NCI-H1417 treated with DMSO at 0.1 percent for 48 hours (cell line): Measurements from ENCODE around the gene NDUFV1.
"Not testable (repeated sequence)": the region's sequence is repeated elsewhere in the genome, so short reads cannot be mapped to it uniquely, and the experiment has no call there.

Experiments used
- DNase-seq: peaks from one replicate; lab custom pipeline; 2025; lab: John Stamatoyannopoulos, UW

Gene NDUFV1

GRCh38 chr11:67606492-67607295 lies at the start of gene NDUFV1:
Gene NDUFV1, plus strand, starts transcription at chr11:67606936. Its CDS starts 69 bp downstream, at chr11:67607005.
- peak; percentile 83 for DNase-seq

- DNase-seq = no peak
Measured at GRCh38 chr11:67558084-67558772, 48.5 kb upstream of the NDUFV1 start.

- no peak for DNase-seq
Measured at GRCh38 chr11:67561971-67562619, 44.6 kb upstream of the NDUFV1 start.

- no peak for DNase-seq
Measured at GRCh38 chr11:67562963-67563704, 43.6 kb upstream of the NDUFV1 start.

DNA sequence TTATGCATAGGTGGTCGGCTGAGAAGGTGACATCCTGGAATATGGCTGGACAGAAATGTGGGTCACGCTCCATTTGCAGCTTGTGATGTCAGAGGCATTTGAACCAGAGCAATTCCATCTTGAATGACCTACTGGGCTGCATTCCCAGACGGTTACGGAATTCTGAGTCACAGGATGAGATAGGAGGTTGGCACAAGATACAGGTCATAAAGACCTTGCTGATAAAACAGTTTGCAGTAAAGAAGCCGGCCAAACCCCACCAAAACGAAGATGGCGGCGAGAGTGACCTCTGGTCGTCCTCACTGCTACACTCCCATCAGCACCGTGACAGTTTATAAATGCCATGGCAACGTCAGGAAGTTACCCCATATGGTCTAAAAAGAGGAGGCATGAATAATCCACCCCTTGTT lies 43.0 kb upstream of the NDUFV1 start:
- not testable (repeated sequence) for DNase-seq

DNA sequence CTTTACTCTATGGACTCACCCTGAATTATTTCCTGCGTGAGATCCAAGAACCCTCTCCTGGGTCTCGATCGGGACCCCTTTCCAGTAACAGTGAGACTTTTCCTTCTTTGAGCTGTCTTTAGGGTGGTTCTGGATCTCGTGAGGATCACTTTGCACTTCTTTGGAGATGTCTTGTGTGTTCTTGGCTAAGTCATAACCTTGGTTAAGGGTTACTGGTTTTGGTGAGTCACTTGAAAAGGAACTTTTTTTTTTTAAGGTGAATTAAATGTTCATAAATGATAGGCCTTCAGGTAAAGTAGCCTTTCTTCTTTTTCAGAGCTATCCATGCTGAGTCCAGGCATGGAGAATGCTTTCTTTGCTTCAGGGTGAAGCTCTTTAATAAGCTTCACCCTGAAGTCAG lies 42.5 kb upstream of the NDUFV1 start:
- DNase-seq = no peak

- no peak for DNase-seq
Measured at GRCh38 chr11:67571443-67571842, 35.3 kb upstream of the NDUFV1 start.

DNA sequence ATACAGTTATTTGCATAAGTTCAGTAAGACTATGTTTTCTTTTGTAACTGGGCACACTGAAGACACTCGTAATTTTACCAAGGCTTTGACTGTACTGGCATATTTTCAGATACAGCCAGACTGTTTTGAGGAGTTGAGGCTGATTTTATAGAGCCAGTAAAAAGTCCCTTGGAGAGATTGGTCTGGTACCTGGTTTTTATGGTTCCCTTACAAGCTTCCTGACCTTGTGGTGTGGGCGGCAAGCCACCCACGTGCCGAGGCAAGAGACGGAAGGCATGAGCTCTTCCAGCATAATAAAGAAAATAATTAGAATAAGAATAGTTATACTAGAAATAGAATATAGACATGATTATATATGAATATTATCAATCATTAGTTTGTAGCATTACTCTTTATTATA lies 34.4 kb upstream of the NDUFV1 start:
- no peak for DNase-seq

DNA sequence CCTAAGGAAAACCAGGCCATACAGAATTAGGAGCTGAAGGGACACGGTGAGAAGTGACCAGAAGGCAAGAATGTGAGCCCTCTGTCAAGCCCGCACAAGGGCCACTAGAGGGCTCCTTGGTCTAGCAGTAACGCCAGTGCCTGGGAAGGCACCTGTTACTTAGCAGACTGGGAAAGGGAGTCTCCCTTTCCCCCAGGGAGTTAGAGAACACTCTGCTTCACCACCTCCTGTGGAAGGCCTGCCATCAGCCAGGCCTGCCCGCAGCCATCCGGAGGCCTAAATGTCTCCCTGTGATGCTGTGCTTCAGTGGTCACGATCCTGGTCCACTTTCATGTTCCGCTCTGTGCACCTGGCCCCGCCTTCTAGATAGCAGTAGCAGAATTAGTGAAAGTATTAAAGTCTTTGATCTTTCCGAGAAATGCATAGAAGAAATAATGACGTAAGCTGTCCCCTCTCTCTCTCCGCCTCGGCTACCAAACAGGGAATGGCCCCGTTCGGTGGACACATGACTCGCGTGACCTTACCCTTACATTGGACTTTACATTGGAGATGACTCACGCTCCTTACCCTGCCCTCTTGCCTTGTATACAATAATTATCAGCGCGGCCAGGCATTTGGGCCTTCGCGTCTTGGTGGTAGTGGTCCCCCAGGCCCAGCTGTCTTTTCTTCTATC lies 33.9 kb upstream of the NDUFV1 start:
- DNase-seq = peak; percentile 34

- DNase-seq = no peak
Measured at GRCh38 chr11:67574938-67575337, 31.8 kb upstream of the NDUFV1 start.

DNA sequence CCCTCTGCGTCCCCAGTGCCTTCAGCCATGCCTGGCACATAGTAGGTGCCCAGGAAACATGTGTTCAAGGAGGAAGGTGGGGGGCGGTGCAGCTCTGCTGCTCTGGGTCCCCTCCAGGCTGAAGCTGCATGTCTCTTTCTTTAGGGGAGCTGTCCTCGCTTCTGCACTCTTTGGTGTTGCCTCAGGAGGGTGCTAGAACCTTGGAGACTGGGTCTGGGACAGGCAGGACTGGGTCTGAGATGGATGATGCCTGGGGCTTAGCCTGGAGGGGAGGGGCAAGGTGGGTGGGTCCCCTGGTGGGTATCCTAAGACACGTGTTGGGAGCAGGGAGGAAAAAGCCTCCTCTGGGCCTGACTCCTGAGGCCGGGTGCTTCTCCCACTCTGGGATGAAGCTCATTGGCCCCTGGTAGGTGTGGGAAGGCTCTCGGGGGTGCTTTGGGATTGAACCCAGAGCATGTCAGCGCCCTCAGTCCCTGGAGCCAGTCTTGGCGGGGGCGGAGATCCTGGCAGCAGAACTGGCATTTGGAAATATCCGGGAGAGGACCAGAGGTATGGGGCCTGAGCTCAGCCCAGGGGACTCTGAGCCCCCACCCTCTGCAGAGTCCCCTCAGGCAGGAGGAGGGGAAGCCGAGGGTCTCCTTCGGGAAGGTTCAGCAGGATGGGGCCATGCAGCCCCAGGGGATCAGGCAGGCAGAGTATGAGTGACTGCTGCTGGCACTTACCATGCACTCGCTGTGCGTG lies 29.8 kb upstream of the NDUFV1 start:
- DNase-seq = no peak

- no peak for DNase-seq
Measured at GRCh38 chr11:67577951-67578350, 28.8 kb upstream of the NDUFV1 start.

DNA sequence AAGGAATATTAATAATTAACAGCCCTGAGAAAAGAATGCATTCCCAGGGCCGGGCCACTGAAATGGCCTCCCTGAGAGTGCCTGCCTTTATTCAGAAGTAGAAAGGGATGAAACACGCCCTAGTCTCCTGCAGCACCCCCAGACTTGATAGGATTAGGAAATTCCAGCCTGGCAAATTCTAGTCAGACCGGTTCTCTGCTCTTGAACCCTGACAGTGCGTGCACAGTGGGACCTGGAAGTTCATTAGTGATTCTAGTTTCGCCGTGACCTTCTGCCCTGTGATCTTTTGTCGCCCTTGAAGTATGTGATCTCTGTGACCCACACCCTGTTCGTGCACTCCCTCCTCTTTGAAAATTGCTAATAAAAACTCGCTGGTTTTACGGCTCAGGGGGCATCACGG lies 25.3 kb upstream of the NDUFV1 start:
- DNase-seq = peak; percentile 10

- DNase-seq = no peak
Measured at GRCh38 chr11:67582011-67582410, 24.7 kb upstream of the NDUFV1 start.

DNA sequence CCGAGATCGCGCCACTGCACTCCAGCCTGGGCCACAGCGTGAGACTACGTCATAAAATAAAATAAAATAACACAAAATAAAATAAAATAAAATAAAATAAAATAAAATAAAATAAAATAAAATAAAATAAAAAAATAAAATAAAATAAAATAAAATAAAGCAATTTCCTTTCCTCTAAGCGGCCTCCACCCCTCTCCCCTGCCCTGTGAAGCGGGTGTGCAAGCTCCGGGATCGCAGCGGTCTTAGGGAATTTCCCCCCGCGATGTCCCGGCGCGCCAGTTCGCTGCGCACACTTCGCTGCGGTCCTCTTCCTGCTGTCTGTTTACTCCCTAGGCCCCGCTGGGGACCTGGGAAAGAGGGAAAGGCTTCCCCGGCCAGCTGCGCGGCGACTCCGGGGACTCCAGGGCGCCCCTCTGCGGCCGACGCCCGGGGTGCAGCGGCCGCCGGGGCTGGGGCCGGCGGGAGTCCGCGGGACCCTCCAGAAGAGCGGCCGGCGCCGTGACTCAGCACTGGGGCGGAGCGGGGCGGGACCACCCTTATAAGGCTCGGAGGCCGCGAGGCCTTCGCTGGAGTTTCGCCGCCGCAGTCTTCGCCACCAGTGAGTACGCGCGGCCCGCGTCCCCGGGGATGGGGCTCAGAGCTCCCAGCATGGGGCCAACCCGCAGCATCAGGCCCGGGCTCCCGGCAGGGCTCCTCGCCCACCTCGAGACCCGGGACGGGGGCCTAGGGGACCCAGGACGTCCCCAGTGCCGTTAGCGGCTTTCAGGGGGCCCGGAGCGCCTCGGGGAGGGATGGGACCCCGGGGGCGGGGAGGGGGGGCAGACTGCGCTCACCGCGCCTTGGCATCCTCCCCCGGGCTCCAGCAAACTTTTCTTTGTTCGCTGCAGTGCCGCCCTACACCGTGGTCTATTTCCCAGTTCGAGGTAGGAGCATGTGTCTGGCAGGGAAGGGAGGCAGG lies 23.2 kb upstream of the NDUFV1 start, which contains the start of gene GSTP1:
TSS of gene GSTP1 (plus strand) at position 566 of the 958 bp plus-strand sequence. CDS start at position 598, 32 bp downstream.
- DNase-seq = peak; percentile 45

DNA sequence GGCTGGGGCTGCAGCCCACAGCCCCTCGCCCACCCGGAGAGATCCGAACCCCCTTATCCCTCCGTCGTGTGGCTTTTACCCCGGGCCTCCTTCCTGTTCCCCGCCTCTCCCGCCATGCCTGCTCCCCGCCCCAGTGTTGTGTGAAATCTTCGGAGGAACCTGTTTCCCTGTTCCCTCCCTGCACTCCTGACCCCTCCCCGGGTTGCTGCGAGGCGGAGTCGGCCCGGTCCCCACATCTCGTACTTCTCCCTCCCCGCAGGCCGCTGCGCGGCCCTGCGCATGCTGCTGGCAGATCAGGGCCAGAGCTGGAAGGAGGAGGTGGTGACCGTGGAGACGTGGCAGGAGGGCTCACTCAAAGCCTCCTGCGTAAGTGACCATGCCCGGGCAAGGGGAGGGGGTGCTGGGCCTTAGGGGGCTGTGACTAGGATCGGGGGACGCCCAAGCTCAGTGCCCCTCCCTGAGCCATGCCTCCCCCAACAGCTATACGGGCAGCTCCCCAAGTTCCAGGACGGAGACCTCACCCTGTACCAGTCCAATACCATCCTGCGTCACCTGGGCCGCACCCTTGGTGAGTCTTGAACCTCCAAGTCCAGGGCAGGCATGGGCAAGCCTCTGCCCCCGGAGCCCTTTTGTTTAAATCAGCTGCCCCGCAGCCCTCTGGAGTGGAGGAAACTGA lies 22.4 kb upstream of the NDUFV1 start:
- peak; percentile 22 for DNase-seq

- no peak for DNase-seq
Measured at GRCh38 chr11:67584881-67585873, 21.6 kb upstream of the NDUFV1 start.

GRCh38 chr11:67585911-67586310 lies 20.8 kb upstream of the NDUFV1 start:
- DNase-seq = no peak
